WERI-Rb-1 (cell line): Measurements from ENCODE around the gene R3HDM4.

ENCODE experiments used
- DNase-seq: peaks from one replicate; pipeline ENCODE4 v3.0.0-alpha.2; 2020
- H3K27ac ChIP-seq: fragments of 250-450 bp; sonication (Bioruptor Pico); 2 replicates; pipeline ENCODE4 v1.5.1; 2020; ENCODE audit warnings: mild to moderate bottlenecking, moderate library complexity
- H3K27me3 ChIP-seq: fragments of 250-450 bp; sonication (Bioruptor Pico); 2 replicates; pipeline ENCODE4 v1.5.1; 2021; ENCODE audit warnings: mild to moderate bottlenecking, low read depth, moderate library complexity; ENCODE audit not compliant: insufficient read depth, severe bottlenecking
- H3K36me3 ChIP-seq: fragments of 250-450 bp; sonication (Bioruptor Pico); 2 replicates; pipeline ENCODE4 v1.5.1; 2020; ENCODE audit warnings: mild to moderate bottlenecking, moderate library complexity
- H3K4me3 ChIP-seq: 2 replicates; pipeline ENCODE4 v1.5.1; 2011; ENCODE audit warnings: low read depth, mild to moderate bottlenecking, control low read depth, low read length
- H3K9me3 ChIP-seq: fragments of 250-450 bp; sonication (Bioruptor Pico); 2 replicates; pipeline ENCODE4 v1.5.1; 2021; ENCODE audit warnings: mild to moderate bottlenecking, moderate library complexity; ENCODE audit not compliant: severe bottlenecking
- CTCF ChIP-seq: IDR thresholded peaks from 2 replicates; pipeline ENCODE4 v1.5.1; 2011; ENCODE audit warnings: low read depth, mild to moderate bottlenecking, control low read depth, inconsistent platforms, low read length

Gene R3HDM4

GRCh38 chr19:899336-900042, 13.5 kb downstream of the R3HDM4 start:
- Histone ChIP-seq H3K36me3 (peaks cover 18% of the 10 kb centered on the region), H3K9me3 (no peaks in the 10 kb centered on the region)

GRCh38 chr19:898663-899062, 14.4 kb downstream of the R3HDM4 start:
- no peak for TF ChIP-seq CTCF
- H3K9me3 ChIP-seq: no peaks in the 10 kb centered on the region
- no peak overlapping the region for H3K4me3 ChIP-seq
- H3K36me3 ChIP-seq: peaks cover 18% of the 10 kb centered on the region
- no peaks in the 10 kb centered on the region for H3K27me3 ChIP-seq
- H3K27ac ChIP-seq: no peak overlapping the region
- DNase-seq: no peak

More at GRCh38 chr19:899336-900042, 13.5 kb downstream of the R3HDM4 start:
- no peak for DNase-seq
- TF ChIP-seq CTCF: no peak
- H3K27me3 ChIP-seq: no peaks in the 10 kb centered on the region
- no peak overlapping the region for H3K4me3 ChIP-seq
- no peak overlapping the region for H3K27ac ChIP-seq

GRCh38 chr19:897442-898039, 15.5 kb downstream of the R3HDM4 start:
- peak; percentile 78 for TF ChIP-seq CTCF
- H3K9me3 ChIP-seq: no peaks in the 10 kb centered on the region
- H3K4me3 ChIP-seq: no peak overlapping the region
- no peaks in the 10 kb centered on the region for H3K27me3 ChIP-seq
- peaks cover 18% of the 10 kb centered on the region for H3K36me3 ChIP-seq
- no peak for DNase-seq
- H3K27ac ChIP-seq: no peak overlapping the region

- H3K4me3 ChIP-seq: no peak overlapping the region
- DNase-seq: no peak
- no peaks in the 10 kb centered on the region for H3K27me3 ChIP-seq
- no peak overlapping the region for H3K27ac ChIP-seq
- no peak for TF ChIP-seq CTCF
- H3K9me3 ChIP-seq: no peaks in the 10 kb centered on the region
- peaks cover 18% of the 10 kb centered on the region for H3K36me3 ChIP-seq
Observed at GRCh38 chr19:896999-897398, 16.0 kb downstream of the R3HDM4 start.

GRCh38 chr19:896434-896833, 16.6 kb downstream of the R3HDM4 start:
- Histone ChIP-seq H3K4me3 (no peak overlapping the region), H3K36me3 (peaks cover 14% of the 10 kb centered on the region), H3K27ac (no peak overlapping the region), H3K9me3 (no peaks in the 10 kb centered on the region), H3K27me3 (no peaks in the 10 kb centered on the region)
- no peak for DNase-seq
- no peak for TF ChIP-seq CTCF
